WTC11 (cell line): ENCODE results near the gene PLXNA2.

Experiments used
- AR ChIP-seq: fragments of 250-450 bp; sonication (Bioruptor Pico); IDR thresholded peaks from 2 replicates; pipeline ENCODE4 v1.9.0; 2021; ENCODE audit warnings: mild to moderate bottlenecking
- ATF3 ChIP-seq: sonication (generic); formaldehyde crosslinking; conservative IDR thresholded peaks from 2 replicates; pipeline ENCODE4 v1.8.1; 2022; ENCODE audit warnings: mild to moderate bottlenecking, missing genetic modification reagents
- CTCF ChIP-seq: fragments of 200-600 bp; IDR thresholded peaks from 2 replicates; pipeline ENCODE4 v1.8.0; 2022; ENCODE audit warnings: antibody characterized with exemption
- ESRRA ChIP-seq: sonication (generic); formaldehyde crosslinking; IDR thresholded peaks from 2 replicates; pipeline ENCODE4 v1.8.1; 2022; ENCODE audit warnings: mild to moderate bottlenecking, missing genetic modification reagents, borderline replicate concordance
- KAT7 ChIP-seq: sonication (generic); formaldehyde crosslinking; IDR thresholded peaks from 2 replicates; pipeline ENCODE4 v1.8.1; 2023; ENCODE audit warnings: missing genetic modification reagents, mild to moderate bottlenecking, borderline replicate concordance
- MYBL2 ChIP-seq: sonication (generic); formaldehyde crosslinking; IDR thresholded peaks from 2 replicates; pipeline ENCODE4 v1.8.1; 2023; ENCODE audit warnings: mild to moderate bottlenecking, moderate library complexity, missing genetic modification reagents
- NFE2L1 ChIP-seq: sonication (generic); formaldehyde crosslinking; IDR thresholded peaks from 2 replicates; pipeline ENCODE4 v1.8.1; 2023; ENCODE audit warnings: missing genetic modification reagents
- NR1H2 ChIP-seq: sonication (generic); formaldehyde crosslinking; IDR thresholded peaks from 2 replicates; pipeline ENCODE4 v1.9.0; 2021; ENCODE audit warnings: mild to moderate bottlenecking, moderate library complexity, missing genetic modification reagents
- NR2C2 ChIP-seq: sonication (generic); formaldehyde crosslinking; IDR thresholded peaks from 2 replicates; pipeline ENCODE4 v1.8.0; 2022; ENCODE audit warnings: mild to moderate bottlenecking, missing genetic modification reagents
- SP1 ChIP-seq: sonication (generic); formaldehyde crosslinking; conservative IDR thresholded peaks from 2 replicates; pipeline ENCODE4 v1.8.1; 2022; ENCODE audit warnings: missing genetic modification reagents
- TEAD4 ChIP-seq: sonication (generic); formaldehyde crosslinking; IDR thresholded peaks from 2 replicates; pipeline ENCODE4 v1.8.0; 2022; ENCODE audit warnings: mild to moderate bottlenecking, missing genetic modification reagents
- ZBTB43 ChIP-seq: sonication (generic); formaldehyde crosslinking; IDR thresholded peaks from 2 replicates; pipeline ENCODE4 v1.8.1; 2023; ENCODE audit warnings: mild to moderate bottlenecking, missing genetic modification reagents
- ZNF121 ChIP-seq: sonication (generic); formaldehyde crosslinking; IDR thresholded peaks from 2 replicates; pipeline ENCODE4 v1.8.0; 2023; ENCODE audit warnings: missing genetic modification reagents
- ZNF416 ChIP-seq: fragments of 250-450 bp; sonication (Bioruptor Pico); IDR thresholded peaks from 2 replicates; pipeline ENCODE4 v1.9.0; 2021; ENCODE audit warnings: mild to moderate bottlenecking, inconsistent platforms

GRCh38 chr1:208145167-208145566 lies 99.0 kb downstream of the PLXNA2 start:
- TF ChIP-seq CTCF (no peak), SP1 (CRISPR knock-in tag) (no peak), MYBL2 (CRISPR knock-in tag) (no peak), ZNF416 (CRISPR knock-in tag) (no peak), ATF3 (CRISPR knock-in tag) (no peak), NR1H2 (CRISPR knock-in tag) (no peak), NR2C2 (CRISPR knock-in tag) (no peak), AR (CRISPR knock-in tag) (no peak), NFE2L1 (no peak), TEAD4 (CRISPR knock-in tag) (no peak), KAT7 (CRISPR knock-in tag) (no peak), ZBTB43 (CRISPR knock-in tag) (no peak), ESRRA (no peak), ZNF121 (CRISPR knock-in tag) (no peak)
